Left hindlimb (tissue), 1 donor: ENCODE measurements around the gene TMEM8B.
A peak's percentile ranks its signal among the peaks of the same experiment; 100 is the strongest.

Source experiments
- DNase-seq: peaks from one replicate; pipeline ENCODE4 v3.0.0-alpha.2; 2018

Gene TMEM8B, protein sequence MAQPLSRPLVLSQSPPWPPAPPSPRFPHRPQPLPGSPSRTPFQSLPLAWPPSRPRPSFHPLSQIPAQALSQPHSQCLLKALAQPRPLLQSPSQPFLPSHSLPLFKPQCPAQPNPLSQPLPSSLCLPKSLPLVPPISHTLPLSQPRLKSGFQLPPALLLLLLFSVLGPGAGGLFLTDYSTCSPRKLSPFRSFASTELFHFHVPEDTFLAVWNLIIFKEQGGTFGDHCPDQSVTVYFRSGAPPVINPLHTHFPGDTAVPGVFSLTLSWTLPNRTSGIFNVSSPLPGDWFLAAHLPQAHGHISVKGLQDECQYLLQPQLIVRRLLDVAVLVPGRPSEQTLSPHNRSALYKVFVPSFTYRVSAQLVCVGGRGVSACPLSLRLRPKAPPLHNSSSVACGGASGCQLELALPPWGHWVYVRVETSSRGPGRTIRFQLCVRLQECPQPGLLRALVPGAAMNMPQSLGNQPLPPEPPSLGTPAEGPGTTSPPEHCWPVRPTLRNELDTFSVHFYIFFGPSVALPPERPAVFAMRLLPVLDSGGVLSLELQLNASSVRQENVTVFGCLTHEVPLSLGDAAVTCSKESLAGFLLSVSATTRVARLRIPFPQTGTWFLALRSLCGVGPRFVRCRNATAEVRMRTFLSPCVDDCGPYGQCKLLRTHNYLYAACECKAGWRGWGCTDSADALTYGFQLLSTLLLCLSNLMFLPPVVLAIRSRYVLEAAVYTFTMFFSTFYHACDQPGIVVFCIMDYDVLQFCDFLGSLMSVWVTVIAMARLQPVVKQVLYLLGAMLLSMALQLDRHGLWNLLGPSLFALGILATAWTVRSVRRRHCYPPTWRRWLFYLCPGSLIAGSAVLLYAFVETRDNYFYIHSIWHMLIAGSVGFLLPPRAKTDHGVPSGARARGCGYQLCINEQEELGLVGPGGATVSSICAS

DNA sequence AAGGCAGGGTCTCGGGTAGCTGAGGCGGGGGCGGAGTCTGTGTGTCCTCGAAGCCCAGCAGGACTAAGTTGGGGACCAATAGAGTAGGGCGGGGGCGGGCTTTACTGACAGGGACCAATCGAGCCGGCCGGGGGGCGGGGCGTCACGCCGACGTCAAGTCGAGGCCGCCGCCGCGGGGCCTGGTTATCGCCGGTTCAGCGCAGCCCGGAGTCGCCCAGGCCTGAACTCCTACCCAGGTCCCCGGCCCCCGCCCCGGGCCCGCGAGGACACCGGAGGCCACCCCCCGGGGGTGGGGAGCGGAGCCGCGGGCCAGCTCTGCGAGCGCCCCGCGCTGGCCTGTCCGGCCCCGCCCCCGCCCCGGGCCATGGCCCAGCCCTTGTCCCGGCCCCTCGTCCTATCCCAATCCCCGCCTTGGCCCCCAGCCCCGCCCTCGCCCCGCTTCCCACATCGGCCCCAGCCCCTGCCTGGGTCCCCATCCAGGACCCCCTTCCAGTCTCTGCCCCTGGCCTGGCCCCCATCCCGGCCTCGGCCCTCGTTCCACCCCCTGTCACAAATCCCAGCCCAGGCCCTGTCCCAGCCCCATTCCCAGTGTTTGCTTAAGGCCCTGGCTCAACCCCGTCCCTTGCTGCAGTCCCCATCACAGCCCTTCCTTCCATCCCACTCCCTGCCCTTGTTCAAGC, at the start of gene TMEM8B:
TMEM8B (plus strand) TSS at position 145 of the 680 bp plus-strand sequence; CDS start at position 365, 220 bp downstream.
- peak; percentile 97 for DNase-seq

- no peak for DNase-seq
Measured at GRCh38 chr9:35781066-35781465, 48.0 kb upstream of the TMEM8B start.

GRCh38 chr9:35783418-35783817, 45.6 kb upstream of the TMEM8B start:
- no peak for DNase-seq

GRCh38 chr9:35789541-35789940, 39.5 kb upstream of the TMEM8B start:
- no peak for DNase-seq

DNA sequence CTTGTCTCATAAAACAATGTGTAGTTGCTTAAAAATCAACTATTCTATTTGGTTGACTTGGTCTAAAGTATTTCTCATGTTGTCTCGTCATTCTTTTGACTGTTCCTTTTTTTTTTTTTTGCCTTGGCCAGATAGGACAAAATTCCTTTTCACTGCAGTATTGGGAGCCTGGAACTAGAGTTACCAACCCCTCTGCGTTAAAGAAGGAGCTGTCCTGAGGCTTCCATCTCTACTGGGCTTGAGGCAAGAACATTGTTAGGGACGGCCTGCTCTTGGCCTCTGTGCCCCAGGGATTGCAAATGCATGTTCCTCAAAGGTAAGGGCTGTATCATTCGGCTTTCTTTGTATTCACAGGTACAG, 39.0 kb upstream of the TMEM8B start:
- no peak for DNase-seq

DNA sequence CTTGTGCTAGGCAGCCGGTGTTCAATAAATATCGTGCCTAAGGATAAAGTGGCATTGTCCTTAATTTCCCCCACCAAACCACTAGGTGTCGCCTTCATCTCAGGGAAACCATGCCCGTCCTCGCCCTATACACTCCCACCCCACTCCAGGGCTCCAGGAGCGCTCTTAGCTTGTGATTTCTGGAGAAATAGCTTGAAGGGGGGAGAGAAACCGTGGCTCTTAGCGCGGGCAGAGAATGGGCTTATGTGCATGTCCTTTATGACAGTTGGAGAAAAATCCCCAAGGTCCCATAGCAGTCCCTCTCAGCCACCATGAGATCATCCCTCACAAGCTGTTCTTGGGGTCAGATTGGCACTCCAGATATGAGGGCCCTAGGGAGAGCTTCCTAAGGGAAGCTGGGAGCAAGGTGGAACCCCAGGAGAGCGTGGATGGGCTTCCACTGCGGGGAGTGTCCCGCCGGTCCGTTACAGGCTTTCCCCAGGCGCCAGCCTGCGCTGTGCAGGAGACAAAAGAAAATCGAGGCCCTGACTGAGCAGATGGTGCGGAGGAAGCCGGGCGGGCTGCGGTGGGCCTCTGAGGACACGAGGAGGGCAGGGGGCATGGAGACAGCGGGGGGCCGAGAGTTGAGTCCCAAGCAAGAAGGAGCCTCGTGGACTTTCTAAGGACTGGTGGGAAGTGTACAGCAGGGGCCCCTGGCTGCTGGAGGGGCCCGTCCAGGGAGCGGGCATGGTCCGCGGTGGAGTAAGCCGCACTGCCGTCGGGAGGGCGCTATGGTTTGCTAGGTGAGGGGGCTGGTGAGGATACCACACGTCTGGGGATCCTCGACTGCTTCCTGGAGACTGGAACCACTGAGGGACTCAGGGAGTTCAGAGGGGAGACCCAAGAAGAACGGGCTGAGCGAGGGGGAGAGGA, 38.4 kb upstream of the TMEM8B start:
- peak; percentile 82 for DNase-seq

DNA sequence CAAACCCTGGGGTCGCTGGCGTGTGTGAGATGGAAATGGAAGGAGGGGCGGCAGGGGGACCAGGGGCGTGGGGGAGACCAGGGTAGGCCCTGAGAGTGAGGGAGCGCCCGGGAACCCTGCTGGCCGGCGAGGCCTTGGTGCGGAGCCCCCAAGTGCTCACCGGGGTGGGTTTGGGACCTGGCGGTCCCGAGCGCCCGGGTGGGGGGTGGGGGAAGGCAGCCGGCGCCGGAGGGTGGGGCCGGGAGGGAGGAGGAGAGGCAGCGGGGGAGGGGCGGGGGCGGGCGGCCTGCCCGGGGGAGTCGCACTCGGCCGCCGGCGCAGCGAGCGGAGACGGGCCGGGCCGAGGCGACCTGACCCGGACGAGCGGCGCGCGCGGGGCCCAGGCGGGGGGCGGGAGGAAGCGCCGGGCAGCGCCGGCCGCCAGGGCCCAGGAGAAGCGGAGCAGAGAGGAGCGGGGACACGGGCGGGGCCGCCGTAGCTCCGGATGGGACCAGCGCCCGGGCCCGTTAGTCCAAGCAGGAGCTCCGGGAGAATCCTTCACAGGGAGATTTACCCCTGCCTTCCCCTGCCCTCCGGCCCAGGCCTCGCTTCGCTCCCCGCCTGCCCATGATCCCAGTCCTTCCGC, 37.6 kb upstream of the TMEM8B start, which contains the start of gene NPR2:
NPR2 (plus strand) TSS at position 295 of the 625 bp plus-strand sequence. CDS start 818 bp downstream, outside the sequence.
- DNase-seq = peak; percentile 75

GRCh38 chr9:35792024-35792813, 36.8 kb upstream of the TMEM8B start:
- no peak for DNase-seq

- DNase-seq = no peak
Measured at GRCh38 chr9:35792826-35793225, 36.2 kb upstream of the TMEM8B start.

GRCh38 chr9:35793461-35793860, 35.6 kb upstream of the TMEM8B start:
- no peak for DNase-seq

DNA sequence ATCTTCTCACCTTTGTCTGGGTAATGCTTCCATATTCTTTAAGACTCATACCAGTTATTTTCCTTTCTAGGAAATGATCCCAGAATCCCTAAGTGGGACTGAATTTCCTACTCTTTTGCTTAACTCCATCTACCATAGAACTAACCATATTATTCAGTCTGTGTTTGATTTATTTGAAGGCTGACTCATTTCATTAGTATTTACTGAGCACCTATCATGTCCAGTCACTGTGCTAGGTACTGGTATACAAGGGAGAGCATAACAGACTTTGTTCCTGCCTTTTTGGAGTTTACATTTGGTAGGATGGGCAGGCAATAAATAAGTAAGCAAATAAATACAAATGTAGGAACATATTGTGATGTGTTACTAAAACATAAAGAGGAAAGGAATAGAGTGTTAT, 33.3 kb upstream of the TMEM8B start:
- no peak for DNase-seq

DNA sequence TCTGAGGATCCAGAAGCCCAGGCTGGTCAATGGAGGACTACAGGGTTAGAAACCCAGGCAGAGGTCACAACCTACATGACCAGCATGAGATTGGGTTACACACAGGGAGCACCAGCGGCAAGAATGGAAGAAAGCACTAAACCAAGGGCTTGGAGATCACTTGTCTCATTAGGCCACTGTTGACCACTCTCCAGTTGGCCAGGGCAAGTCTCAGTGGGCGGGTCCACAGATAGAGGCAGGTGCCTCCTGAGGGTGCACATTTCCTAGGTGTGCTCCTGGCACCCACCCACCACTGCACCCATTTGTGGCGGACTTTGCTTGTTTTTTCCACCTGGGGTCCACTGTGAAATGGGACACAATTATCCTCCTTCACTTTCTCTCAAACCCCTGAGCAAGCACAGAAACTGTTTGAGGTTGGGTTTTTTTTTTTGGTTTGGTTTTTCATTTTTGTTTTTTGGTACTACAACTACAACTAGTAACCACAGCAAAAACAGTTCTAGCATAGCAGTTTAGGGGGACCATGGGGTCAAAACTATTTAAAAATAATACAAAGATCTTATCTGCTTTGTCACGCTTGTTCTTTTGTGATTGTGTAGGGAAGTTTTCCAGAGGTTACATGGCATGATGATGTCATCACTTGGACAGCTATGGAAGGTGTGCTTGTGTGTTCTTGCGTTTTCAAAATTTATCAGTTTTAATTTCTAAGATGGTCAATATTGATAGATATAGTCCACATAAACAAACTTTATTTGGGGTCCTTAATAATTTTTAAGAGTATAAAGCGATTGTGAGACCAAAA, 31.5 kb upstream of the TMEM8B start:
- DNase-seq = no peak

- no peak for DNase-seq
Measured at GRCh38 chr9:35798658-35799374, 30.2 kb upstream of the TMEM8B start.

- no peak for DNase-seq
Measured at GRCh38 chr9:35800530-35800929, 28.5 kb upstream of the TMEM8B start.

DNA sequence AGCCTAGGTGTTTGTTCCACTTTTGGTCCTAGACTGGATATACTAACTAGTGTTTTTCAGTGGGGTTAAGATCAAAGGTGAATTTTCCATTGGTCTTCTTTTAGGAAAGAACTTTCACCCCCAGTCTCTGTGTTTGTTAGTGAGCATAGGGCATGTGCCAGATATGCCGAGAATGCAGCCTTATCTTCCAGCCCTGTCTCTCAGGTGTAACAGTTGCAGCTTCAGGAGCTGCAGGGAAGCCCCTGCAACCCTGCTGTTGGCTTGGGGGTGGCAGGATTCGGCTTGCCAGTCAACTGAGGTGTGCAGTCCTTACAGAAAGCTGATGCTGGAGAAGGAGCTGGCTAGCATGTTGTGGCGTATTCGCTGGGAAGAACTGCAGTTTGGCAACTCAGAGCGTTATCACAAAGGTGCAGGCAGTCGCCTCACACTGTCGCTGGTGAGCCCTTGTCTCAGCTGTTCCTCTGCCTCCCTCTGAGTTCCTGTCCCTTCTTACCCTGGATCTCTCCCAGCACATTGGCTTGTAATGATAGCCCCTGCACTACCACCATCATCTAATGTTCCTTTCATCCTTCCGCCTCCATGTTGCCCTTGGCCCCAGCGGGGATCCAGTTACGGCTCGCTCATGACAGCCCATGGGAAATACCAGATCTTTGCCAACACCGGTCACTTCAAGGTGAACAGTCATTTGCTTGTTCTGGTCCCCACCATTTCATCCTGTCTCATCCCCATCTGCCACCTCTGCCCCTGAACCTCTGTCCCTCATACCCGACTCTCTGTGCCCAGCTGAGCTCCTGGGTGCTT, 27.5 kb upstream of the TMEM8B start:
- DNase-seq = no peak

GRCh38 chr9:35806101-35806500, 22.9 kb upstream of the TMEM8B start:
- no peak for DNase-seq

DNA sequence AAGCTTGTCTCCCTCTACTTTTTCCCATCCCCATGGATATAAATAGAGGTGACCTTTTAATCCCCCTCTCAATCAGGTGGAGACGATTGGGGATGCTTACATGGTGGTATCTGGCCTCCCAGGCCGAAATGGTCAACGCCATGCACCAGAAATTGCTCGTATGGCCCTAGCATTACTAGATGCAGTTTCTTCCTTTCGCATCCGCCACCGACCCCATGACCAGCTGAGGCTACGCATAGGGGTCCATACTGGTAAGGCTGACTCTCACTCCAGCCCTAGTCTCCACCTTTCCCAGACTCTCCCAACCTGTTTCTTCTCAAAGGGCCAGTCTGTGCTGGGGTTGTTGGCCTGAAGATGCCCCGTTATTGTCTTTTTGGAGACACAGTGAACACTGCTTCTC, 20.6 kb upstream of the TMEM8B start:
- no peak for DNase-seq

GRCh38 chr9:35810122-35810521, 18.9 kb upstream of the TMEM8B start:
- DNase-seq = no peak
